Naive thymus-derived CD4-positive, alpha-beta T cell (primary cell): ENCODE results near the gene VPS18. TPM values are rescaled to one million over a fixed set of nuclear protein-coding genes. Genes with fewer than 3 reads are reported as not detected.
A peak's percentile ranks its signal among the peaks of the same experiment; 100 is the strongest.

ENCODE experiments used
- ATAC-seq: fragments of 150-1000 bp; cut with Tn5 transposase; 2 replicates; pipeline ENCODE4 v1.10.0; 2021; ENCODE audit warnings: mild to moderate bottlenecking, moderate library complexity
- CTCF ChIA-PET: fragments of 350-600 bp; sonication (Branson Sonifier 250); formaldehyde crosslinking; loops from one replicate; lab custom pipeline; 2021; ENCODE audit warnings: antibody characterized with exemption; lab: Charles Lee
- POLR2A ChIA-PET: fragments of 350-600 bp; sonication (Branson Sonifier 250); formaldehyde crosslinking; loops from one replicate; lab custom pipeline; 2021; ENCODE audit warnings: antibody characterized with exemption, inconsistent platforms; lab: Charles Lee
- DNase-seq, 9 donors: peaks; one replicate each; pipeline versions ENCODE4 v3.0.0 to v3.0.0-alpha.2; 2020 to 2022; ENCODE audit warnings: mixed read lengths in 1 of 9
- H3K27ac ChIP-seq: one replicate; pipeline ENCODE4 v1.7.0; 2013; ENCODE audit warnings: mild to moderate bottlenecking, low read depth, low read length, moderate library complexity
- H3K27me3 ChIP-seq, 2 donors: one replicate each; pipeline ENCODE4 v1.7.0; 2013; ENCODE audit warnings: low read length in 2 of 2, mild to moderate bottlenecking in 2 of 2, moderate library complexity in 2 of 2; ENCODE audit not compliant: control insufficient read depth in 2 of 2, insufficient read depth in 2 of 2
- H3K36me3 ChIP-seq, 3 experiments: 1 replicate in 2 of 3; 2 replicates in 1 of 3; pipeline ENCODE4 v1.7.0; 2013; ENCODE audit warnings: low read length in 3 of 3, mild to moderate bottlenecking in 3 of 3, moderate library complexity in 1 of 3; ENCODE audit not compliant: insufficient read depth in 3 of 3, control insufficient read depth in 2 of 3
- H3K4me1 ChIP-seq, 2 donors: one replicate each; pipeline ENCODE4 v1.7.0; 2013; ENCODE audit warnings: low read length in 2 of 2, mild to moderate bottlenecking in 2 of 2, moderate library complexity in 1 of 2; ENCODE audit not compliant: control insufficient read depth in 2 of 2, insufficient read depth in 2 of 2
- H3K4me3 ChIP-seq: 2 replicates; pipeline ENCODE4 v1.7.0; 2013; ENCODE audit warnings: mild to moderate bottlenecking, low read length
- H3K9me3 ChIP-seq, 3 experiments: 1 replicate in 2 of 3; 2 replicates in 1 of 3; pipeline ENCODE4 v1.7.0; 2013; ENCODE audit warnings: low read length in 3 of 3; ENCODE audit not compliant: control insufficient read depth in 2 of 3
- H3K27ac Mint-ChIP-seq, 9 donors: one replicate each; pipeline ENCODE4 v1.8.0; 2020 to 2022; ENCODE audit warnings: mixed read lengths in 9 of 9, mild to moderate bottlenecking in 8 of 9, moderate library complexity in 5 of 9, inconsistent platforms in 2 of 9
- H3K27me3 Mint-ChIP-seq, 5 donors: one replicate each; pipeline ENCODE4 v1.8.0; 2021 to 2022; ENCODE audit warnings: mixed read lengths in 5 of 5, mild to moderate bottlenecking in 1 of 5
- H3K36me3 Mint-ChIP-seq, 5 donors: one replicate each; pipeline ENCODE4 v1.8.0; 2020 to 2022; ENCODE audit warnings: mixed read lengths in 5 of 5, mild to moderate bottlenecking in 3 of 5, inconsistent platforms in 1 of 5
- H3K4me1 Mint-ChIP-seq, 7 donors: one replicate each; pipeline ENCODE4 v1.8.0; 2020 to 2022; ENCODE audit warnings: mixed read lengths in 7 of 7, mild to moderate bottlenecking in 3 of 7, inconsistent platforms in 1 of 7
- H3K4me3 Mint-ChIP-seq, 10 donors: one replicate each; pipeline ENCODE4 v1.8.0; 2020 to 2022; ENCODE audit warnings: mild to moderate bottlenecking in 10 of 10, mixed read lengths in 10 of 10, moderate library complexity in 6 of 10, inconsistent platforms in 2 of 10
- H3K9me3 Mint-ChIP-seq, 11 donors: one replicate each; pipeline ENCODE4 v1.8.0; 2020 to 2022; ENCODE audit warnings: mixed read lengths in 11 of 11, mild to moderate bottlenecking in 4 of 11, inconsistent platforms in 1 of 11, moderate library complexity in 1 of 11
- intact Hi-C, 2 donors: fragments of 100-400 bp; cut with micrococcal nuclease; formaldehyde crosslinking; loops; one replicate each; pipeline ENCODE4 v1.15.1; 2023
- polyA plus RNA-seq, 2 donors: library from polyadenylated mRNA; unstranded; fragments of 300-500 nt; fragmentation: Illumina TruSeq; gene quantifications; one replicate each; pipeline ENCODE4 v1.2.3, GENCODE V29; 2021
- total RNA-seq, 6 experiments: library from RNA in 5 of 6; stranded (reverse) in 5 of 6; gene quantifications; 1 replicate in 5 of 6; 2 replicates in 1 of 6; pipeline ENCODE4 v1.2.3 and lab custom pipeline; 2021 to 2026

VPS18 gene
- total and polyA plus RNA-seq, 7 experiments from 2014 or later = 15.9 to 25.8 (median 20.5) TPM

DNA sequence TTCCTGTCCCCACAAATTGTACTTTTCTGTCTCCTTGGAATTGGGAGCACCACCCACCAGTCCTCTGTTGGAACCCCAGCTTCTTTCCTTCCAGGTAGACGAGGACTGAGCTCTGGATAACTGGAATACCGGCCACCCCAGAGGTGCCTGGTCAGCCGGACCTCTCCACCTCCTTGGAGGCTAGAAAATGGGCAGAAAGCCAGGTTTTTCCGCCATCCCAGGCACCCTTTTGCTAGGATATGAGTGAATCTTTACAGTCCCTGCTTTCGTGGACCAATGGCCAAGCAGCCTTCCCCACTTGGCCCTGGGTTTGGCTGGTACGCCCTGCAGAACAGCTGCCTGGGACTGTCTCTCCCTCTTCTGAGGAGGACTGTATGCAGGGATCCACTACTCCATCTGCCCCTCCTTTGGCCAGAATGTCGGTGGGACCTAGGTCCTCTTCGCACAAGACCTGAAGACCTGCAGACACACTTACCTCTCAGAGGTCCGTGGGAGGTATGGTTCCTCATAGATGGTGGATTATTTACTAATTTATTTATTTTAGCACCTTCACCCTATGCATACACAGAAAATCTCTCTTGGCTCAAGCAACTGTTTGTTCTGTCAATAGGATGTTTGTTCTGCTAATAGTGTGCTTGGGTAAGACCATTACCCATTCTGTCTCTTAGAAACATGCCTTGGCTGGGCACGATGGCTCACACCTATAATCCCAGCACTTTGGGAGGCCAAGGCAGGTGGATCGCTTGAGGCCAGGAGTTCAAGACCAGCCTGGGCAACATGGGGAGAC lies 50.5 kb downstream of the VPS18 start:
- Histone ChIP-seq H3K9me3 (no peaks in the 10 kb centered on the region), H3K36me3 (no peaks in the 10 kb centered on the region), H3K4me1 (peaks cover 12 to 27% of the 10 kb centered on the region in 2 donors), H3K4me3 (no peak overlapping the region), H3K27me3 (no peaks in the 10 kb centered on the region), H3K27ac (no peak overlapping the region)
- CTCF ChIA-PET = no interaction called here
- Mint-ChIP-seq H3K27ac (peak overlapping the region in 3 of 9 donors; percentile 11 to 78 (median 62)), H3K4me3 (peak overlapping the region in 2 of 10 donors; percentile 53 to 79), H3K27me3 (peaks cover 0 to under 1% (median 0%) of the 10 kb centered on the region in 5 donors), H3K36me3 (no peaks in the 10 kb centered on the region), H3K4me1 (peaks cover 17 to 44% (median 43%) of the 10 kb centered on the region in 7 donors), H3K9me3 (peaks cover 0 to 2% (median 0%) of the 10 kb centered on the region in 11 donors)
- intact Hi-C loops = no loop called here
- POLR2A ChIA-PET = no interaction called here
- no peak for DNase-seq
- ATAC-seq = no peak

DNA sequence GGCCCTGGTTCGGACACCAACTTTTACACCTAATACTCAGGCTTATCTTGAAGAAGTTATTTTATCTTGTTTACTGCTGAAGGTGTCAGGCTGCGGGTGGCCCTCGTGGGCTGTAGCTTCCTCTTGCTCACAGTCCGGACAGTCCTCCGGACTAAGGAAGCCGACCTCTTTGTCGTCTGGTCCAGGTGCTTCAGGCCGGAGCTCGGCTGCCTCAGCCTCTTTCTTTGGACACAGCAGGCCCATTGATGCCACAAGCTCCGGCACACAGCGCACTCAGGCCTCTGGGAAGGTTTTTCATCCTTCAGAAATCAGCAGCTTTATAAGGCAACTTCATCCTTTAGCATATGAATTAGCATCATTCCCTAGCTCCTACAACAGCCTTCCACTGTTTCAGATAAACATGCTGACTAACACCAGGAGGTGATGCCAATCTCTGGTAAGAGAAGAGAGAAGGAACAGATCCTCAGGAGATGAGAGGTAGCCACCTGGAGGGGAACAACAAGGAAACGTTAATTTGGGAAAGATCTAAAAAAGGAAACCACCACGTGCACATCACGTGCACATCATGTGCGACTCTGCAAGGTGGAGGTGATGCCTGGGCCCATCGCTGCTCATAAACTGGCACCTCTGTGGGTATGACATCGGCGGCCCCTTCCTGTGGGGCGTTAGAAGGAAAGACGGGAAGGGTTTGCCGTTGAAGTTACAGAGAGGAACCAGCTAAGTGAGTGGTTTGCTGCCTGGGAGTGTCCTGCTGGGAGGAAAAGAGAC lies 54.6 kb downstream of the VPS18 start:
- Histone ChIP-seq H3K27ac (no peak overlapping the region), H3K4me3 (no peak overlapping the region), H3K36me3 (no peaks in the 10 kb centered on the region), H3K27me3 (no peaks in the 10 kb centered on the region), H3K4me1 (peaks cover 10 to 11% of the 10 kb centered on the region in 2 donors), H3K9me3 (no peaks in the 10 kb centered on the region)
- no peak overlapping the region for H3K4me3 Mint-ChIP-seq
- H3K27me3 Mint-ChIP-seq = peaks cover 0 to 4% (median 0%) of the 10 kb centered on the region in 5 donors
- peaks cover 0 to 2% (median 0%) of the 10 kb centered on the region in 11 donors for H3K9me3 Mint-ChIP-seq
- ChIA-PET POLR2A (interaction anchor here (1.8 kb wide), 1 partner anchor 20 kb away, joined by 4 read pairs; the partner anchor contains the start of gene DLL4), CTCF (interaction anchor here (1.2 kb wide), 1 partner anchor 43 kb away, joined by 3 read pairs; no protein-coding TSS in a partner anchor)
- intact Hi-C loops = no loop called here
- no peak overlapping the region for H3K27ac Mint-ChIP-seq
- H3K4me1 Mint-ChIP-seq = peaks cover 9 to 32% (median 20%) of the 10 kb centered on the region in 7 donors
- DNase-seq (no peak), ATAC-seq (no peak)
- H3K36me3 Mint-ChIP-seq = no peaks in the 10 kb centered on the region

DNA sequence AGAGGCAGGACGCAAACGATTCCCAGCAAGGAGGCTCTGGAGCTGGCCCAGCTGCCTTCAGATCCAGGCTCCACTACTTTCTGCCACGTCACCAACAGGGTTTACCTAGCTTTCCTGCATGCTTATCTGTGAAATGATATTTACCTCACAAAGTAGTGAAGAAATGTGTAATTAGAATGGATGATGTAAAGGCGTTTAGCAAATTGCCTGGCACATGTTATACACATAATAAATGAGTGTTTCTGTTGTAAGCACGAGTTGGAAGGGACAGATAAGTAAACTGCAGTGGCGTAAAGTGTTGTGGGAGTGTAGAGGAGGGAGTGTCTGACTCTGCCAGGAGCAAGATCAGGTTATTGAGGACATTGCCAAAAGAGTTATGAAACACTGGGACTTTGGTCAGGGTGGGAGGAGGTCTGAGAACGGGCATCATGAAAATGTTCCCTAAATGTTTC lies 55.5 kb downstream of the VPS18 start:
- Mint-ChIP-seq H3K4me1 (peaks cover 7 to 34% (median 21%) of the 10 kb centered on the region in 7 donors), H3K4me3 (no peak overlapping the region), H3K36me3 (no peaks in the 10 kb centered on the region), H3K9me3 (peaks cover 0 to 2% (median 0%) of the 10 kb centered on the region in 11 donors), H3K27me3 (peaks cover 0 to 4% (median 0%) of the 10 kb centered on the region in 5 donors), H3K27ac (no peak overlapping the region)
- Histone ChIP-seq H3K27ac (no peak overlapping the region), H3K4me3 (no peak overlapping the region), H3K36me3 (no peaks in the 10 kb centered on the region), H3K27me3 (no peaks in the 10 kb centered on the region), H3K9me3 (no peaks in the 10 kb centered on the region), H3K4me1 (peaks cover 10 to 14% of the 10 kb centered on the region in 2 donors)
- ChIA-PET CTCF (no interaction called here), POLR2A (interaction anchor here (1.8 kb wide), 1 partner anchor 21 kb away, joined by 4 read pairs; the partner anchor contains the start of gene DLL4)
- ATAC-seq (no peak), DNase-seq (no peak)
- intact Hi-C loops = loop anchor here in 1 of 2 donors (5.0 kb wide), 1 partner anchor 283 kb away; the partner anchor contains the start of genes CHP1 and EXD1

DNA sequence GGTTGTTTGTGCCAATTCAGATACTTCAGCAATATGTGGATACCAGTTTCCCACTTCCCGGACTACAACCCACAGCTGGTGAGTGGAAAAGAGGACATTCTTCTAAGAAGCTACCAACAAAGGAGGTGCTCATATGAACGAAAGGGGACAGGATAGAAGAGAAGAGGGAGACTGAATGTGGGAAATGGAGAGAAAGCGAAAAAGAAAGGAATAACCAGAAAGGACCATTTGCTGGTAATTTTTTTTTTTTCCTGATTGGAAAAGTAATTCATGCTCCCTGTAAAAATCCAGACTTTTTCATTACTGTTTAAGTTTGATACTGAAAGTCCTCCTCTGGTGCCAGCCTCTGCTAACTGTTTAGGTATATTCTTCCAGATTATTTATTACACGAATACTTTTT lies 57.5 kb downstream of the VPS18 start:
- peak overlapping the region in 1 of 9 donors; percentile 66 for H3K27ac Mint-ChIP-seq
- H3K27me3 Mint-ChIP-seq = peaks cover 0 to 4% (median 0%) of the 10 kb centered on the region in 5 donors
- H3K4me3 Mint-ChIP-seq = peak overlapping the region; percentile 33 to 95 (median 82)
- ATAC-seq = no peak
- Histone ChIP-seq H3K36me3 (no peaks in the 10 kb centered on the region), H3K27ac (no peak overlapping the region), H3K27me3 (no peaks in the 10 kb centered on the region), H3K4me1 (peaks cover 10 to 14% of the 10 kb centered on the region in 2 donors), H3K4me3 (no peak overlapping the region), H3K9me3 (no peaks in the 10 kb centered on the region)
- intact Hi-C loops = loop anchor here (2.0 to 5.0 kb wide), 4 partner anchors 13 to 709 kb away; partner anchors contain the start of genes CHP1 (in 1 of the 2), EXD1 (in 1 of the 2), MGA (in 1 of the 2) and NUSAP1 (in 1 of the 2)
- ChIA-PET CTCF (interaction anchor here (0.7 to 2.1 kb wide), 3 partner anchors 10 to 48 kb away, joined by 3 to 10 read pairs (median 3); no protein-coding TSS in a partner anchor), POLR2A (interaction anchor here (0.7 to 3.9 kb wide), 5 partner anchors 10 to 164 kb away, joined by 3 to 34 read pairs (median 3); partner anchors contain the start of gene INO80)
- H3K36me3 Mint-ChIP-seq = peaks cover 0 to 6% (median 0%) of the 10 kb centered on the region in 5 donors
- H3K4me1 Mint-ChIP-seq = peaks cover 7 to 34% (median 19%) of the 10 kb centered on the region in 7 donors
- peaks cover 0 to 2% (median 0%) of the 10 kb centered on the region in 11 donors for H3K9me3 Mint-ChIP-seq
- no peak for DNase-seq

GRCh38 chr15:40952301-40952900 lies 58.2 kb downstream of the VPS18 start:
- H3K27ac Mint-ChIP-seq = peak overlapping the region in 7 of 9 donors; percentile 27 to 90 (median 63)
- ATAC-seq (no peak), DNase-seq (no peak)
- Histone ChIP-seq H3K27ac (peak overlapping the region; percentile 74), H3K9me3 (no peaks in the 10 kb centered on the region), H3K4me1 (peaks cover 10 to 14% of the 10 kb centered on the region in 2 donors), H3K4me3 (peak overlapping the region; percentile 68), H3K27me3 (no peaks in the 10 kb centered on the region), H3K36me3 (no peaks in the 10 kb centered on the region)
- H3K27me3 Mint-ChIP-seq = peaks cover 0 to 4% (median 0%) of the 10 kb centered on the region in 5 donors
- H3K4me3 Mint-ChIP-seq = peak overlapping the region; percentile 78 to 96 (median 93)
- intact Hi-C loops = loop anchor here (2.0 to 5.0 kb wide), 4 partner anchors 14 to 708 kb away; partner anchors contain the start of genes CHP1 (in 1 of the 2), EXD1 (in 1 of the 2), MGA (in 1 of the 2) and NUSAP1 (in 1 of the 2)
- CTCF ChIA-PET = interaction anchor here (0.7 to 2.1 kb wide), 4 partner anchors 11 to 58 kb away, joined by 3 to 10 read pairs (median 4); partner anchors contain the start of gene VPS18
- POLR2A ChIA-PET = interaction anchor here (0.8 to 3.9 kb wide), 6 partner anchors 10 to 279 kb away, joined by 3 to 34 read pairs (median 3); partner anchors contain the start of genes CHP1 and INO80
- peaks cover 7 to 34% (median 19%) of the 10 kb centered on the region in 7 donors for H3K4me1 Mint-ChIP-seq
- H3K9me3 Mint-ChIP-seq = peaks cover 0 to 2% (median 0%) of the 10 kb centered on the region in 11 donors
- H3K36me3 Mint-ChIP-seq = peaks cover 0 to 6% (median 0%) of the 10 kb centered on the region in 5 donors
